CD14-positive monocyte (primary cell): Measurements from ENCODE around the gene HECTD4. TPM values are rescaled to one million over a fixed set of nuclear protein-coding genes. Genes with fewer than 3 reads are reported as not detected.

Experiments
- DNase-seq, 3 donors: peaks; one replicate each; pipeline ENCODE4 v3.0.0-alpha.2; 2011 to 2022
- H2AFZ ChIP-seq: 2 replicates; pipeline ENCODE4 v1.6.0; 2012; ENCODE audit warnings: mild to moderate bottlenecking, low read depth, low read length, inconsistent platforms; ENCODE audit not compliant: insufficient read depth, poor library complexity, severe bottlenecking
- H3K27ac ChIP-seq, 2 donors: 1 replicate in 1 of 2; 2 replicates in 1 of 2; pipeline ENCODE4 v1.5.1; 2012 to 2013; ENCODE audit warnings: low read length in 2 of 2, control low read depth in 1 of 2, inconsistent platforms in 1 of 2, low read depth in 1 of 2, mild to moderate bottlenecking in 1 of 2
- H3K27me3 ChIP-seq, 2 donors: one replicate each; pipeline versions ENCODE4 v1.6.0 to v1.6.1; 2011 to 2013; ENCODE audit warnings: low read length in 2 of 2; ENCODE audit not compliant: control insufficient read depth in 2 of 2, insufficient read depth in 2 of 2
- H3K36me3 ChIP-seq, 2 donors: replicated peaks in 1 of 2; 1 replicate in 1 of 2; 2 replicates in 1 of 2; pipeline versions ENCODE4 v1.5.1 to v1.6.1; 2012 to 2013; ENCODE audit warnings: low read length in 2 of 2, control low read depth in 1 of 2, inconsistent platforms in 1 of 2, mild to moderate bottlenecking in 1 of 2; ENCODE audit not compliant: insufficient read depth in 2 of 2, control insufficient read depth in 1 of 2
- H3K4me1 ChIP-seq, 2 donors: 1 replicate in 1 of 2; 2 replicates in 1 of 2; pipeline versions ENCODE4 v1.5.1 to v1.6.1; 2012 to 2013; ENCODE audit warnings: low read length in 2 of 2, control low read depth in 1 of 2, inconsistent platforms in 1 of 2, mild to moderate bottlenecking in 1 of 2, moderate library complexity in 1 of 2; ENCODE audit not compliant: insufficient read depth in 2 of 2, control insufficient read depth in 1 of 2
- H3K4me2 ChIP-seq: replicated peaks from 2 replicates; pipeline ENCODE3; 2012; ENCODE audit warnings: low read length, moderate library complexity, mild to moderate bottlenecking; ENCODE audit not compliant: poor library complexity, severe bottlenecking; ENCODE audit errors: extremely low read depth
- H3K4me3 ChIP-seq, 3 experiments: fragments of 200-600 bp in 1 of 3; sonication (generic) in 1 of 3; replicated peaks in 1 of 3; 1 replicate in 2 of 3; 2 replicates in 1 of 3; pipeline ENCODE4 v1.5.1; 2011 to 2013; ENCODE audit warnings: low read length in 3 of 3, mild to moderate bottlenecking in 3 of 3, control low read depth in 2 of 3, low read depth in 2 of 3, inconsistent platforms in 1 of 3, moderate library complexity in 1 of 3
- H3K79me2 ChIP-seq: 2 replicates; pipeline ENCODE4 v1.6.0; 2012; ENCODE audit warnings: mild to moderate bottlenecking, control low read depth, inconsistent platforms, low read length, moderate library complexity; ENCODE audit not compliant: insufficient read depth
- H3K9ac ChIP-seq: 2 replicates; pipeline ENCODE4 v1.6.0; 2017; ENCODE audit warnings: low read length, mild to moderate bottlenecking; ENCODE audit not compliant: insufficient read depth, poor library complexity, severe bottlenecking
- H3K9me3 ChIP-seq, 2 donors: replicated peaks in 1 of 2; 1 replicate in 1 of 2; 2 replicates in 1 of 2; pipeline versions ENCODE4 v1.5.1 to v1.6.1; 2012 to 2013; ENCODE audit warnings: low read length in 2 of 2, control low read depth in 1 of 2; ENCODE audit not compliant: control insufficient read depth in 1 of 2, insufficient read depth in 1 of 2
- H4K20me1 ChIP-seq: 2 replicates; pipeline ENCODE4 v1.6.0; 2012; ENCODE audit warnings: mild to moderate bottlenecking, low read length, control low read depth, moderate library complexity; ENCODE audit not compliant: insufficient read depth
- H3K27ac Mint-ChIP-seq, 7 donors: one replicate each; pipeline ENCODE4 v1.8.0; 2020; ENCODE audit warnings: mild to moderate bottlenecking in 7 of 7, mixed read lengths in 7 of 7, moderate library complexity in 6 of 7, inconsistent platforms in 2 of 7
- H3K27me3 Mint-ChIP-seq, 3 donors: one replicate each; pipeline ENCODE4 v1.8.0; 2021 to 2022; ENCODE audit warnings: low read depth in 3 of 3, mild to moderate bottlenecking in 3 of 3, mixed read lengths in 3 of 3, moderate library complexity in 3 of 3, inconsistent platforms in 1 of 3
- H3K36me3 Mint-ChIP-seq, 2 donors: one replicate each; pipeline ENCODE4 v1.8.0; 2020; ENCODE audit warnings: mixed read lengths in 2 of 2, inconsistent platforms in 1 of 2, mild to moderate bottlenecking in 1 of 2
- H3K4me1 Mint-ChIP-seq: one replicate; pipeline ENCODE4 v1.8.0; 2020; ENCODE audit warnings: mild to moderate bottlenecking, mixed read lengths
- H3K4me3 Mint-ChIP-seq, 2 donors: one replicate each; pipeline ENCODE4 v1.8.0; 2020; ENCODE audit warnings: mild to moderate bottlenecking in 2 of 2, mixed read lengths in 2 of 2, moderate library complexity in 1 of 2
- H3K9me3 Mint-ChIP-seq, 7 donors: one replicate each; pipeline ENCODE4 v1.8.0; 2020 to 2022; ENCODE audit warnings: mixed read lengths in 7 of 7, mild to moderate bottlenecking in 6 of 7, moderate library complexity in 6 of 7, inconsistent platforms in 2 of 7
- CTCF ChIP-seq: fragments of 200-600 bp; IDR thresholded peaks from one replicate; pipeline ENCODE4 v1.8.0; 2022; ENCODE audit warnings: antibody characterized with exemption, mild to moderate bottlenecking
- WGBS: methylation state at CpG from one replicate; pipeline ENCODE4 v1.1.5; 2013; ENCODE audit warnings: missing lambda C conversion rate; ENCODE audit not compliant: insufficient coverage; 5-methylcytosine and 5-hydroxymethylcytosine counted together
- intact Hi-C, 2 donors: fragments of 100-400 bp; cut with micrococcal nuclease; formaldehyde crosslinking; loops; one replicate each; pipeline versions ENCODE4 v1.15.0 to v1.15.1; 2023
- polyA plus RNA-seq, 3 donors: library from polyadenylated mRNA; depleted of rRNA in 1 of 3; unstranded in 2 of 3; stranded (reverse) in 1 of 3; fragments of 300-500 nt in 2 of 3; fragments of >200 nt in 1 of 3; fragmentation: Illumina TruSeq in 2 of 3; gene quantifications; 1 replicate in 2 of 3; 2 replicates in 1 of 3; pipeline ENCODE4 v1.2.3, GENCODE V29; 2012 to 2021

The HECTD4 gene
- polyA plus RNA-seq, 3 donors: 0.73 to 18.3 (median 2.4) TPM

GRCh38 chr12:112179916-112180315 lies 202.3 kb downstream of the HECTD4 start:
- no peak overlapping the region for H3K4me3 Mint-ChIP-seq
- DNase-seq: no peak
- no peaks in the 10 kb centered on the region for H3K9me3 ChIP-seq
- peaks cover 74 to 90% of the 10 kb centered on the region in 2 donors for H3K36me3 ChIP-seq
- no peak overlapping the region for H3K4me2 ChIP-seq
- peaks cover 72 to 94% of the 10 kb centered on the region in 2 donors for H3K36me3 Mint-ChIP-seq
- H2AFZ ChIP-seq: no peak overlapping the region
- H3K4me1 ChIP-seq: no peaks in the 10 kb centered on the region
- WGBS: 100% methylated on average over 1 of the region's 2 CpGs
- H3K4me1 Mint-ChIP-seq: no peaks in the 10 kb centered on the region
- no peaks in the 10 kb centered on the region for H3K79me2 ChIP-seq
- peaks cover 0 to 6% (median 0%) of the 10 kb centered on the region in 7 donors for H3K9me3 Mint-ChIP-seq
- H3K27ac ChIP-seq: no peak overlapping the region
- H3K27ac Mint-ChIP-seq: peak overlapping the region in 1 of 7 donors; percentile 20
- H3K27me3 ChIP-seq: no peaks in the 10 kb centered on the region
- H3K27me3 Mint-ChIP-seq: peaks cover 0 to 3% (median 2%) of the 10 kb centered on the region in 3 donors
- no peak overlapping the region for H3K4me3 ChIP-seq
- no peak for TF ChIP-seq CTCF
- intact Hi-C loops: no loop called here
- H4K20me1 ChIP-seq: no peaks in the 10 kb centered on the region
- no peak overlapping the region for H3K9ac ChIP-seq

GRCh38 chr12:112179341-112179740 lies 202.9 kb downstream of the HECTD4 start:
- Histone ChIP-seq H3K4me2 (no peak overlapping the region), H3K9ac (no peak overlapping the region), H3K27me3 (no peaks in the 10 kb centered on the region), H4K20me1 (no peaks in the 10 kb centered on the region), H3K27ac (no peak overlapping the region), H3K9me3 (no peaks in the 10 kb centered on the region), H3K4me3 (no peak overlapping the region), H2AFZ (no peak overlapping the region), H3K4me1 (no peaks in the 10 kb centered on the region), H3K36me3 (peaks cover 71 to 90% of the 10 kb centered on the region in 2 donors), H3K79me2 (no peaks in the 10 kb centered on the region)
- TF ChIP-seq CTCF: no peak
- H3K9me3 Mint-ChIP-seq: peaks cover 0 to 6% (median 0%) of the 10 kb centered on the region in 7 donors
- no peaks in the 10 kb centered on the region for H3K4me1 Mint-ChIP-seq
- intact Hi-C loops: no loop called here
- H3K4me3 Mint-ChIP-seq: no peak overlapping the region
- no peak for DNase-seq
- WGBS: 99% methylated on average over 8 of the region's 11 CpGs
- peaks cover 0 to 1% (median 0%) of the 10 kb centered on the region in 3 donors for H3K27me3 Mint-ChIP-seq
- peaks cover 71 to 94% of the 10 kb centered on the region in 2 donors for H3K36me3 Mint-ChIP-seq
- H3K27ac Mint-ChIP-seq: peak overlapping the region in 2 of 7 donors; percentile 4 to 37
